Measurements from ENCODE around the gene CTRB1. TPM values are rescaled to one million over a fixed set of nuclear protein-coding genes. Genes with fewer than 3 reads are reported as not detected.
"Not testable (repeated sequence)": the region's sequence is repeated elsewhere in the genome, so short reads cannot be mapped to it uniquely, and the experiment has no call there.

CTRB1 gene
- total RNA-seq, 1 experiment from 2014 or later: not detected

DNA sequence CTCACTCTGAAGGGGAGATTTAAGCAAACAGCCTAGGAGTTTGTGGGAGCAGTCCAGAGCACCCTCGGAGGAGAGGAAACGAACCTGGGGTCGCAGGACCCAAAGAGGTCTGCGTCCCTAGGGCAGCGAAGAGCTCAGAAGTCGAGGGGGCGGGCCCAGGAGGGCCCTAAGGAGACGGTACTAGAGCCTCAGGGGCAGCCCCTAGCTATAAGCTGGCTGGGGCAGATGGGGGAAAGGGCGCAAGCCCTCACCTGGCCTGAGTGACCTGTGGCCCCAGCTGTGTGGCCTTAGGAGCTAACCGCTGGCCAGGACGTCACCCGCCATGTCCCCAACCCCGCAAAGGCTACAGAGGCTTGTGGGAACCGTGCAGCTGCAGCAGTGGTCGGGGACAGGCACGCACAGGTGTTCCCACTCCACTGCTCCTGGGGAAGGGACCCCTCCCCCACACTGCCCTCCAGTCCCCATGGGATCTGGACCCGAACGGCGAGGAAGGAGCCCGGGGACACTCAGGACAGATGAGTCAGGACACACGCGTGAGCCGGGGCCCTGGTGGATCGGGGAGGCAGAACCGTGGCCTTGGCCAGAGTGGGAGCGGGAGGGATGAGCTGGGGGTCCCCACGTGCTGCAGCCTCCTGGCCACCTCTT, 9.8 kb upstream of the CTRB1 start:
- H3K36me3 ChIP-seq (replicated peaks; ENCODE audit: control insufficient read depth, insufficient read depth, low read length): no peaks in the 10 kb centered on the region
- DNase-seq: peak; percentile 71
- H3K4me3 ChIP-seq (ENCODE audit: insufficient read depth, low read depth, low read length): no peak overlapping the region
- no peaks in the 10 kb centered on the region for H3K27me3 ChIP-seq (ENCODE audit: control insufficient read depth, insufficient read depth, low read length)

DNA sequence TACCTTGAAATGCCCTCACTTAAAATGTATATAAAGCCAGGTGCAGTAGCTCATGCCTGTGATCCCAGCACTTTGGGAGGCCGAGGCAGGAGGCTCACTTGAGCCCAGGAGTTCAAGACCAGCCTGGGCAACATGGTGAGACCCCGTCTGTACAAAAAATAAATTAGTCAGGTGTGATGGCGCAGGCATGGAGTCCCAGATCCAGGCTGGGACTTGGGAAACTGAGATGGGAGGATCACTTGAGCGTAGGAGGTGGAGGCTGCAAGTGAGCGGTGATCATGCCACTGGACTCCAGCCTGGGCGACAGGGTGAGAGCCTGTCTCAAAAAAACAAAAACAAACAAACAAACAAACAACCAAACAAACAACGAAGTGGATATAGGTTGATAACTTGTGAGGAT, 9.3 kb upstream of the CTRB1 start:
- DNase-seq; H3K4me3 ChIP-seq (ENCODE audit: insufficient read depth, low read depth, low read length); H3K36me3 ChIP-seq (replicated peaks; ENCODE audit: control insufficient read depth, insufficient read depth, low read length); H3K27me3 ChIP-seq (ENCODE audit: control insufficient read depth, insufficient read depth, low read length): not testable (repeated sequence)

DNA sequence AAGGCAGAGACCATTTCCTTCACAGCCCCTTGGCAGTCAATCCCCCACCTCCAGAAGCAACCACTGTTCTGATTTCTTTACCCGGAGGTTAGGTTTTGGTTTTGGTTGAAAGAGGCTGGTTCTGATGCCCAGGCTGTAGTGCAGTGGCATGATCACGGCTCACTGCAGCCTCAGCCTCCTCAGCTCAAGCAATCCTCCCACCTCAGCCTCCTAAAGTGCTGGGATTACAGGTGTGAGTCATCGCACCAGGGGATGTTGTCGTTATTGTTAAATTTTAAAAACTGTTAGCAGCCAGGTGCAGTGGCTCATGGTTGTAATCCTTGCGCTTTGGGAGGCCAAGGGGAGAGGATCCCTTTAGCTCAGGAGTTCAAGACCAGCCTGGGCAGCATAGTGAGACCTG, 8.8 kb upstream of the CTRB1 start:
- Histone ChIP-seq H3K27me3 (ENCODE audit: control insufficient read depth, insufficient read depth, low read length) (no peaks in the 10 kb centered on the region), H3K4me3 (ENCODE audit: insufficient read depth, low read depth, low read length) (no peak overlapping the region), H3K36me3 (replicated peaks; ENCODE audit: control insufficient read depth, insufficient read depth, low read length) (no peaks in the 10 kb centered on the region)
- no peak for DNase-seq

DNA sequence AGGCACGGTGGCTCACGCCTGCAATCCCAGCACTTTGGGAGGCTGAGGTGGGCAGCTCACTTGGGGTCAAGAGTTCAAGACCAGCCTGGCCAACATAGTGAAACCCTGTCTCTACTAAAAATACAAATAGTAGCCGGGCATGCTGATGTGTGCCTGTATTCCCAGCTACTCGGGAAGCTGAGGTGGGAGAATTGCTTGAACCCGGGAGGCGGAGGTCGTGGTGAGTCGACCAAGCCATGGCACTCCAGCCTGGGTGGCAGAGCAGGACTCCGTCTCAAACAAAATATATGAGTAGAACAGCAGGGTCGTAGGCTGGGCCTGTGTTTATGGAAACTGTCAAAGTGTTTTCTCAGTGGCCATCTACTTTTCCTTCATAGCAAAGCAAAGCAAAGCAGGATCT, 7.5 kb upstream of the CTRB1 start:
- H3K4me3 ChIP-seq (ENCODE audit: insufficient read depth, low read depth, low read length); H3K36me3 ChIP-seq (replicated peaks; ENCODE audit: control insufficient read depth, insufficient read depth, low read length); H3K27me3 ChIP-seq (ENCODE audit: control insufficient read depth, insufficient read depth, low read length); DNase-seq: not testable (repeated sequence)

DNA sequence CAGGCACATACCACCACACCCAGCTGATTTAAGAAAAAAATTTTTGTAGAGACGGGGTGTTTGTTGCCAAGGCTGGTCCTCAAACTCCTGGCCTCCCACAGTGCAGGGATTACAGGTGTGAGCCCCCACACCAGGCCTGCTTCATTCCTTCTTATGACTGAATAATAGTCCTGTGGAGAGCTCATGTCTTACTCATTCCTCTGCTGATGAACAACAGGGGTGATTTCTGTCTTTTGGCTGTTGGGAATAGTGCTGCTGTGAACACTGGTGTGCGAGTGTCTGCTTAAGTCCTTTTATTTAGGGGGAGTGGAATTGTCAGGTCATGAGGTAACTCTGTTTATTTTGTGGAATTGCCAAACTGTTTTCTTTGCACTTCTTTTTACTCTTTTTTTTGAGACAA, 2.7 kb upstream of the CTRB1 start:
- no peak overlapping the region for H3K4me3 ChIP-seq (ENCODE audit: insufficient read depth, low read depth, low read length)
- DNase-seq: no peak
- no peaks in the 10 kb centered on the region for H3K27me3 ChIP-seq (ENCODE audit: control insufficient read depth, insufficient read depth, low read length)
- no peaks in the 10 kb centered on the region for H3K36me3 ChIP-seq (replicated peaks; ENCODE audit: control insufficient read depth, insufficient read depth, low read length)

DNA sequence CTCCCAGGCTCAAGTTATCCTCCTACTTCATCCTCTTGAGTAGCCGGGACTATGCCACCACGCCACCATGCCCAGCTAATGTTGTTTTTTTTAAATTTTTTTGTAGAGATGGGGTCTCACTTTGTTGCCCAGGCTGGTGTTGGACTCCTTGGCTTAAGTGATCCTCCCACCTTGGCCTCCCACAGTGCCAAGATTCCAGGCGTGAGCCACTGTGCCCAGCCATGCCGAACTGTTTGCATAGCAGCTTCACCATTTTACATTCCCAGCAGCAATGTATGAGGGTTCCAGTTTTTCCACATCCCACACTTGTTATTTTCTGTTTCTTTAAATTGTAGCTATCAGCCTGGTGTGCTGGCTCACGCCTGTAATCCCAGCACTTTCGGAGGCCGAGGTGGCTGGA, 2.2 kb upstream of the CTRB1 start:
- DNase-seq: no peak

DNA sequence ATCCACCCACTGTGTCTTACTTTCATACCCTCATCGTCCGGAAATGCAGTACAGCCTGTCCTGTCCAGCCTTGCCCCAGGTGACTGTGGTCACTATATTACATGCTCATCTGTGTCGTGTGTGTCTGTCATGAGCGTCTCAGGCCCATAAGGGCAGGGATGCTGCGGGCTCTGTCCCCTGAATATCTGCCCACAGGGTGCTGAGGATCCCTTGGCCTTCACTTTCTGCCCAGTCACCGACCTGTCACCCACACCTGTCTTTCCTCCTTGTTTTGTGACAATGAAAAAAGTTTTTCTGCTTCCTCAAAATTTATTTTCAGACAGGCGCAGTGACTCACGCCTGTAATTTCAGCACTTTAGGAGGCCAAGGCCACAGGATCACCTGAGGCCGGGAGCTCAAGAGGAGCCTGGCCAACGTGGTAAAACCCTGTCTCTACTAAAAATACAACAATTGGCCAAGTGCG, 1.4 kb upstream of the CTRB1 start:
- H3K27me3 ChIP-seq (ENCODE audit: control insufficient read depth, insufficient read depth, low read length): no peaks in the 10 kb centered on the region
- DNase-seq: no peak
- H3K4me3 ChIP-seq (ENCODE audit: insufficient read depth, low read depth, low read length): no peak overlapping the region
- no peaks in the 10 kb centered on the region for H3K36me3 ChIP-seq (replicated peaks; ENCODE audit: control insufficient read depth, insufficient read depth, low read length)

More for the DNA sequence above, 2.2 kb upstream of the CTRB1 start:
- H3K27me3 ChIP-seq (ENCODE audit: control insufficient read depth, insufficient read depth, low read length): no peaks in the 10 kb centered on the region
- H3K36me3 ChIP-seq (replicated peaks; ENCODE audit: control insufficient read depth, insufficient read depth, low read length): no peaks in the 10 kb centered on the region
- no peak overlapping the region for H3K4me3 ChIP-seq (ENCODE audit: insufficient read depth, low read depth, low read length)

DNA sequence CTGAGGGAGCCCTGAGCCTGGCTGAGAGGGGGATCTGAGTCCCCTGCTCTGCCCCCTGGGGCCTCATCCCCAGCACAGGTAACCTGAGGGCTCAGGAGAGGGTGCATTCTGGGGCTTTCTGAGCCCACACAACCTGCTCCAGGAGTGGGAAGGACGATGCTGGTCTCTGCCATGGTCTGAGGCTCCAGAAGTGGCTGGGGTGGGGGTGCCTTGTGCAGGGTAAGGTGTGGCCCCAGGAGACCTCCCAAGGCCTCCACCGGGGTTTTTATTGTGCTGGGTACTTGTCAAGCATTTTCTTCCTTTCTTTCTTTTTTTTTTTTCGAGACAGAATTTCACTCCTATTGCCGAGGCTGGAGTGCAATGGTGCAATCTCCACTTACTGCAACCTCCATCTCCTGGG, 300 bp downstream of the CTRB1 start:
- Histone ChIP-seq H3K4me3 (ENCODE audit: insufficient read depth, low read depth, low read length) (no peak overlapping the region), H3K27me3 (ENCODE audit: control insufficient read depth, insufficient read depth, low read length) (no peaks in the 10 kb centered on the region), H3K36me3 (replicated peaks; ENCODE audit: control insufficient read depth, insufficient read depth, low read length) (no peaks in the 10 kb centered on the region)
- no peak for DNase-seq

DNA sequence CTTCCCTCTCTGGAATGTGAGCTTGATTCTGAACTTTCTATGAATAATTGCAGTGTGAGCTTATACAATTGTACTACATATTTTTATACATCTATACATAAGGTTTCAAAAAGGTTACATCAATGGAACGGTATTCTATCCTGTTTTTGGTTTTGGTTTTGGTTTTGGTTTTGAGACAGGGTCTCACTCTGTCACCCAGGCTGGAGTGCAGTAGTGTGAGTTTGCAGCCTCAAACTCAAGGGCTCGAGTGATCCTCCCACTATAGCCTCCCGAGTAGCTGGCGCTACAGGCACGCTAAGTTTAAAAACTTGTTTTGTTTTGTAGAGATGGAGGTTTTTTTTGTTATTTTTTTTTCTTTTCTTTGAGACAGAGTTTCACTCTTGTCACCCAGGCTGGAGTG, 1.1 kb downstream of the CTRB1 start:
- no peaks in the 10 kb centered on the region for H3K27me3 ChIP-seq (ENCODE audit: control insufficient read depth, insufficient read depth, low read length)
- H3K4me3 ChIP-seq (ENCODE audit: insufficient read depth, low read depth, low read length): no peak overlapping the region
- no peak for DNase-seq
- H3K36me3 ChIP-seq (replicated peaks; ENCODE audit: control insufficient read depth, insufficient read depth, low read length): no peaks in the 10 kb centered on the region

DNA sequence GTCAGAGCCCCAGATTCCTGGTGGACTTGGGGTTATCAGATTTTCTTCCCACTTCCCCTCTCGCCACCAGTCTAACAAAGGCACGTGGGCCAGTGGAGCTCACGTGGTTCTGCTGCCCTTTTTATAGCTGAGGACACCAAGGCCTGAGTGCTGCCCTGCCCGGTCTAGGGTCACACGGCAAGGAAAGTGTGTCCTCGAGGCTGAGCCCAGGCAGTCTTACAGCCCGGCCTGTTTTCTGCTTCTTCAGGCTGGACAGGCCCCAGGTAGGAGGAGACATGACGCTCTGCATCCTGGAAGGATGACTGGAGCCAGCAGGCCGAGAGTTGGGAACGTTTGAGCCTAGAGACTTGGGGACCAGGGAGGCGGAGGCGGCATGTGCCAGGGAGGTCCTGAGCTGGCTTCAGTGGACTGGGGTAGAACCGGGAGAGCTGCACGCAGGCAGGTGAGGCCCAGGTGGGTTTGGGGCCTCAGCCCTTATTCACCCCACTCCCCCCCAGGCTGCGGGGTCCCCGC, 3.5 kb downstream of the CTRB1 start:
- H3K4me3 ChIP-seq (ENCODE audit: insufficient read depth, low read depth, low read length): no peak overlapping the region
- no peaks in the 10 kb centered on the region for H3K27me3 ChIP-seq (ENCODE audit: control insufficient read depth, insufficient read depth, low read length)
- H3K36me3 ChIP-seq (replicated peaks; ENCODE audit: control insufficient read depth, insufficient read depth, low read length): no peaks in the 10 kb centered on the region
- peak; percentile 56 for DNase-seq

DNA sequence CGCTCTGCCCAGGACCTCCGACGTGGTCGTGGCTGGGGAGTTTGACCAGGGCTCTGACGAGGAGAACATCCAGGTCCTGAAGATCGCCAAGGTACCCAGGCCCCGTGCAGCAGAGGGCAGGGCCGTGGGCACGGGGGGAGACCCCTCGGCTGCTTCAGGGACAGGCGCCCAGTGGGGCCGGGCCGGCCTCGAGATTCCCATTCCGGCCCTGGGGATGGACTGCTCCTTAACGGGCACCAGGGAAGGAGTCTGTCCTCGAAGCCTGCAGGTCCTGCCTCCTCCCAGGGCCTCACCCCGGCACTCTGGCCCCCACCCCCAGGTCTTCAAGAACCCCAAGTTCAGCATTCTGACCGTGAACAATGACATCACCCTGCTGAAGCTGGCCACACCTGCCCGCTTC, 4.3 kb downstream of the CTRB1 start:
- not testable (repeated sequence) for H3K27me3 ChIP-seq (ENCODE audit: control insufficient read depth, insufficient read depth, low read length); H3K36me3 ChIP-seq (replicated peaks; ENCODE audit: control insufficient read depth, insufficient read depth, low read length); DNase-seq

DNA sequence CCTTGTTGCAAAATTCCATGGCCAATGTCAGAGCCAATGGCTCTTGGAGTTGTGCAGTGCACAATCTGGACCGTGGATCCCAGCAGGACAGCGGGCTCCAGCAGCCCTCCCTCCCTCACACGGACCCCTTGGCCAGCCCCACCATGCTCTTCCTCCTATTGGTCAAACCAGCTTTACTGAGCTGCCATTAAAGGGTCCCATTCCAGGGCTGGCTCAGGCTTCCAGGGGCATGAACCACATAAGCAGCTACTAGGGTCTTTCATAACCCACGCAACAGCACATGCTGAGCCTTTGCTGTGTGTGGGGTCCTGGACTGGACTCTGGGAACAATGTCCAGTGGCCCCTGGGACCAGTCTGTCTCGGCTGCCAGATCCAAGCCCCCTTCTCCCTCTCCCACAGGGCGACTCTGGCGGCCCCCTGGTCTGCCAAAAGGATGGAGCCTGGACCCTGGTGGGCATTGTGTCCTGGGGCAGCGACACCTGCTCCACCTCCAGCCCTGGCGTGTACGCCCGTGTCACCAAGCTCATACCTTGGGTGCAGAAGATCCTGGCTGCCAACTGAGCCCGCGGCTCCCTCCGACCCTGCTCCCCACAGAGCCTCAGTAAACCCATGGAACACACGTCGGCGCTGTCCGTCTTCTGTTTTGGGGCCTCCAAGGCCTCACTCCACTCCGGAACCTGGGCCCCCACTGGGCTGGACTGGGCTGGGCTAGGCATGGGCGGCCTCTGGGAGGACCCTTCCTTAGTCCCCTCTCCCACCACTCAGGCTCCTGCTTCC, 5.7 kb downstream of the CTRB1 start:
- Histone ChIP-seq H3K36me3 (replicated peaks; ENCODE audit: control insufficient read depth, insufficient read depth, low read length) (peaks cover 2% of the 10 kb centered on the region), H3K4me3 (ENCODE audit: insufficient read depth, low read depth, low read length) (no peak overlapping the region), H3K27me3 (ENCODE audit: control insufficient read depth, insufficient read depth, low read length) (no peaks in the 10 kb centered on the region)
- peak; percentile 74 for DNase-seq

More for the DNA sequence above, 4.3 kb downstream of the CTRB1 start:
- not testable (repeated sequence) for H3K4me3 ChIP-seq (ENCODE audit: insufficient read depth, low read depth, low read length)

DNA sequence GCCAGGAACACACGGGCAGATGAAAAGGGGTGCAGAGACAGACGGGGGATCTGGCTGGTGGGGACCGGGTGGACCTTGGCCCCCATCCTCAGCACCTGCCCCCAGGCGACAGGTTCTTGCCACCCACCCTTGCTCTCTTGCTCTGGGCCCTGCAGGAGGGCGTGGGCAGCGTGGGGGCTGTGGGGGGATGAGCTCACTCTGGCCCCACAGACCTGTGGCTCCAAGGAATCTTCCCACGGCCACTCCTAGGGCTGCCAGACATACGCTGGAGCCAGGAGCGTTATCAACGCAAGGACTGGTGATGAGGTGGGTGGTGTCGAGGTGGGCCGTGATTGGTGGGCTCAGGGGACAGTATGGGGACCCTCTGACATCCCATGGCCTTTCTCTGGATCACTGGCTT, 6.3 kb downstream of the CTRB1 start:
- Histone ChIP-seq H3K4me3 (ENCODE audit: insufficient read depth, low read depth, low read length) (no peak overlapping the region), H3K27me3 (ENCODE audit: control insufficient read depth, insufficient read depth, low read length) (no peaks in the 10 kb centered on the region), H3K36me3 (replicated peaks; ENCODE audit: control insufficient read depth, insufficient read depth, low read length) (peaks cover 4% of the 10 kb centered on the region)
- DNase-seq: peak; percentile 73

DNA sequence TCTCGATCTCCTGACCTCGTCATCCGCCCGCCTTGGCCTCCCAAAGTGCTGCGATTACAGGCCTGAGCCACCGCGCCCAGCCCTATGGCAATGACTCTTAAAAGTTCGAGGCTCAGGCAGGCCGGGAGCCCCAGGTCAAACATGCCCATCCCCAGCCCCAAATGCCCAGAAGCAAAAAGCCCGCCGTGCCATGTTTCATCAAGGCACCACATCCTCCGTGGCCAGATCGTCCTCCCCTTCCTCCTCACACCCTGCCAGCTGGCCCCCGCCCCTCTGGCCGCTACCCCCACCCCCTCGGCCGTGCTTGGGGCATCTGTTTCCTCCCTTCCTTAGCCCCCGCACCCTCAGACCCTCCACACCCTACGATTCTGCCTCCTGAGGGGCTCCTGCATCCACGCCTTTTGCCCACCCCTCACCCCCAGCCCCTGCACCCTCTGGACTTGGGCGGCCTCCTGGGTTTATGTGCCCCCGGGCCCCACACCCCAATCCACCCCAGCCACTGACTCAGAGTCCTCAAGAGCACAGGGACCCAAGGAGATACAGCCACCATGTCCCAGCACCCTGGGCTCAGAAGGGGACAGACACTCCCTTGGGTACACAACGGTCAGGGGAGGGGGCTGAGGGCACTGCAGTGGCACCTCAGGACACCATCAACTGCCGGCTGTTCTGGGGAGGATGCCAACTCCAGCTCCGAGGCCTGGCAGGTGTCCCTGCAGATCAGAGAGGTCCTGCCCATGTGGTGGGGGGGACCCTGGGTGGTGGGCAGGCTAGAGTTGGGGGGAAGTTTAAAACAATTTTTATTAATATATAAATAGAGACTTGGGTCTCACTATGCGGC, 7.1 kb downstream of the CTRB1 start:
- Histone ChIP-seq H3K36me3 (replicated peaks; ENCODE audit: control insufficient read depth, insufficient read depth, low read length) (peaks cover 7% of the 10 kb centered on the region), H3K4me3 (ENCODE audit: insufficient read depth, low read depth, low read length) (no peak overlapping the region), H3K27me3 (ENCODE audit: control insufficient read depth, insufficient read depth, low read length) (no peaks in the 10 kb centered on the region)
- DNase-seq: peak; percentile 71

Data from H7 (cell line).